ENCODE measurements around the gene ATP9A. TPM values are rescaled to one million over a fixed set of nuclear protein-coding genes. Genes with fewer than 3 reads are reported as not detected.

The ATP9A gene
- total RNA-seq, 4 donors from 2014 or later = 17.6 to 28.2 (median 19.5) TPM

- WGBS, 2 donors = 4 to 23% methylated on average over 13 of the region's 14 CpGs
Measured at GRCh38 chr20:51695574-51696303, 72.5 kb downstream of the ATP9A start.

GRCh38 chr20:51692806-51693400 is 75.3 kb downstream of the ATP9A start:
- no peaks in the 10 kb centered on the region for H3K27me3 ChIP-seq
- H3K9me3 ChIP-seq = no peaks in the 10 kb centered on the region
- peaks cover 8 to 27% (median 14%) of the 10 kb centered on the region in 3 donors for H3K4me1 ChIP-seq
- no peak overlapping the region for H3K4me3 ChIP-seq
- intact Hi-C loops (cut with DNase I) = no loop called here
- H3K27ac ChIP-seq = no peak overlapping the region
- DNase-seq = no peak
- TF ChIP-seq CTCF (IDR thresholded peaks at IDR 0.05) (no peak), POLR2A (IDR thresholded peaks at IDR 0.05) (no peak)
- 92 to 93% methylated on average over 10 to 11 of the region's 13 CpGs for WGBS, 2 donors
- peaks cover 0 to 66% (median 0%) of the 10 kb centered on the region in 3 donors for H3K36me3 ChIP-seq

More at GRCh38 chr20:51695574-51696303, 72.5 kb downstream of the ATP9A start:
- peaks cover 0 to 40% (median 0%) of the 10 kb centered on the region in 3 donors for H3K36me3 ChIP-seq
- peak overlapping the region in 1 of 4 donors; percentile 9 for H3K4me3 ChIP-seq
- no peaks in the 10 kb centered on the region for H3K9me3 ChIP-seq
- intact Hi-C loops (cut with DNase I) = no loop called here
- no peak for TF ChIP-seq POLR2A (IDR thresholded peaks at IDR 0.05)
- TF ChIP-seq CTCF (IDR thresholded peaks at IDR 0.05) = no peak
- H3K4me1 ChIP-seq = peaks cover 8 to 34% (median 14%) of the 10 kb centered on the region in 3 donors
- peak overlapping the region; percentile 5 to 71 (median 60) for H3K27ac ChIP-seq
- DNase-seq = no peak
- H3K27me3 ChIP-seq = no peaks in the 10 kb centered on the region

GRCh38 chr20:51691703-51692102 is 76.5 kb downstream of the ATP9A start:
- Histone ChIP-seq H3K4me1 (peaks cover 8 to 23% (median 12%) of the 10 kb centered on the region in 3 donors), H3K27ac (no peak overlapping the region), H3K4me3 (no peak overlapping the region), H3K27me3 (no peaks in the 10 kb centered on the region), H3K36me3 (peaks cover 0 to 72% (median 0%) of the 10 kb centered on the region in 3 donors), H3K9me3 (no peaks in the 10 kb centered on the region)
- intact Hi-C loops (cut with DNase I) = no loop called here
- 90 to 93% methylated on average over 3 of the region's 3 CpGs for WGBS, 2 donors
- no peak for DNase-seq
- TF ChIP-seq CTCF (IDR thresholded peaks at IDR 0.05) (no peak), POLR2A (IDR thresholded peaks at IDR 0.05) (no peak)

GRCh38 chr20:51688600-51689244 is 79.5 kb downstream of the ATP9A start:
- H3K36me3 ChIP-seq = peaks cover 0 to 62% (median 0%) of the 10 kb centered on the region in 3 donors
- no peak for DNase-seq
- H3K4me1 ChIP-seq = peaks cover 0 to 8% (median 0%) of the 10 kb centered on the region in 3 donors
- no peak overlapping the region for H3K27ac ChIP-seq
- no peaks in the 10 kb centered on the region for H3K27me3 ChIP-seq
- no peak overlapping the region for H3K4me3 ChIP-seq
- 78 to 91% methylated on average over 8 to 19 of the region's 19 CpGs for whole genome bisulfite sequencing, 2 donors
- TF ChIP-seq POLR2A (IDR thresholded peaks at IDR 0.05) (no peak), CTCF (IDR thresholded peaks at IDR 0.05) (no peak)
- H3K9me3 ChIP-seq = no peaks in the 10 kb centered on the region
- intact Hi-C loops (cut with DNase I) = no loop called here

GRCh38 chr20:51687630-51688029 is 80.6 kb downstream of the ATP9A start:
- no peaks in the 10 kb centered on the region for H3K9me3 ChIP-seq
- H3K27ac ChIP-seq = peak overlapping the region in 1 of 4 donors; percentile 5
- TF ChIP-seq CTCF (IDR thresholded peaks at IDR 0.05) (no peak), POLR2A (IDR thresholded peaks at IDR 0.05) (no peak)
- no peak overlapping the region for H3K4me3 ChIP-seq
- 71 to 88% methylated on average over 3 of the region's 3 CpGs for WGBS, 2 donors
- no peaks in the 10 kb centered on the region for H3K27me3 ChIP-seq
- intact Hi-C loops (cut with DNase I) = no loop called here
- H3K36me3 ChIP-seq = peaks cover 0 to 52% (median 0%) of the 10 kb centered on the region in 3 donors
- peaks cover 0 to 8% (median 0%) of the 10 kb centered on the region in 3 donors for H3K4me1 ChIP-seq
- DNase-seq = no peak
